HCT116 (cell line): ENCODE results near the gene CPLX3.

ENCODE experiments used
- CEBPB ChIP-seq: IDR thresholded peaks from 2 replicates; pipeline ENCODE4 v1.6.1; 2012; ENCODE audit warnings: low read depth
- ELF1 ChIP-seq: IDR thresholded peaks from 2 replicates; pipeline ENCODE4 v1.6.1; 2012; ENCODE audit warnings: low read depth, borderline replicate concordance
- EZH2 ChIP-seq: fragments of 200-600 bp; sonication (generic); IDR thresholded peaks from 2 replicates; pipeline ENCODE4 v1.6.1; 2017; ENCODE audit warnings: antibody characterized with exemption, mixed run types
- JUND ChIP-seq: IDR thresholded peaks from 2 replicates; pipeline ENCODE4 v1.6.1; 2012
- RAD21 ChIP-seq: IDR thresholded peaks from 2 replicates; pipeline ENCODE4 v1.6.1; 2012; ENCODE audit warnings: low read depth, mild to moderate bottlenecking
- SP1 ChIP-seq: IDR thresholded peaks from 2 replicates; pipeline ENCODE4 v1.6.1; 2012; ENCODE audit warnings: low read depth
- SRF ChIP-seq: IDR thresholded peaks from 2 replicates; pipeline ENCODE4 v1.6.1; 2012; ENCODE audit warnings: low read depth
- TF ChIP-seq, protein P1 (sequence below), 3 experiments: fragments of 200-600 bp in 1 of 3; sonication (generic) in 1 of 3; IDR thresholded peaks in 2 of 3; conservative IDR thresholded peaks in 1 of 3; 2 replicates each; pipeline ENCODE4 v1.5.1; 2012 to 2017; ENCODE audit warnings: low read depth in 2 of 3, low read length in 2 of 3, antibody characterized with exemption in 1 of 3, borderline replicate concordance in 1 of 3, control low read depth in 1 of 3, mild to moderate bottlenecking in 1 of 3, mixed read lengths in 1 of 3, mixed run types in 1 of 3, moderate library complexity in 1 of 3; ENCODE audit not compliant: insufficient read depth in 1 of 3
- TF ChIP-seq, protein P2 (sequence below): IDR thresholded peaks from 2 replicates; pipeline ENCODE4 v1.6.1; 2012; ENCODE audit warnings: low read depth

DNA sequence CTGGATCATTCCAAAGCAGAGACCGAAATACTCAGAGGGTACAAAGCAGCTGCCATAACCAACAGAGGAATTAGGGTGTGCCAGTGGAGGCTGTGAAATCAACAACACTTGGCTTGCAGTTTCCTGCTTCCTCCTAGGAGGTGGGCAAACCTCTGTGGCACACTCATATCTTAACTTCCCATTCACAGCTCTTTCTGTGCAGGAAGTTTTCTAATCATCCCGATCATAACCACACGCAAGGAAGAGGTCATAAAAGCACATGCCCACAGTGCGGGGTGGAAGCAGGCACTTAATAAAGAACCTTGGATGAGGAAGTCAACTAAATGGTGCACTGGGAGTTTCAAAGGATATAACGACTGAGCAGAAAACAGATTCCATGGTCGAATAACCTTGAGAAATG is 41.6 kb downstream of the CPLX3 start:
- TF ChIP-seq EZH2 (no peak), JUND (no peak), SP1 (no peak), RAD21 (no peak), CEBPB (no peak), SRF (no peak), ELF1 (no peak)
- TF ChIP-seq, protein P1, sequence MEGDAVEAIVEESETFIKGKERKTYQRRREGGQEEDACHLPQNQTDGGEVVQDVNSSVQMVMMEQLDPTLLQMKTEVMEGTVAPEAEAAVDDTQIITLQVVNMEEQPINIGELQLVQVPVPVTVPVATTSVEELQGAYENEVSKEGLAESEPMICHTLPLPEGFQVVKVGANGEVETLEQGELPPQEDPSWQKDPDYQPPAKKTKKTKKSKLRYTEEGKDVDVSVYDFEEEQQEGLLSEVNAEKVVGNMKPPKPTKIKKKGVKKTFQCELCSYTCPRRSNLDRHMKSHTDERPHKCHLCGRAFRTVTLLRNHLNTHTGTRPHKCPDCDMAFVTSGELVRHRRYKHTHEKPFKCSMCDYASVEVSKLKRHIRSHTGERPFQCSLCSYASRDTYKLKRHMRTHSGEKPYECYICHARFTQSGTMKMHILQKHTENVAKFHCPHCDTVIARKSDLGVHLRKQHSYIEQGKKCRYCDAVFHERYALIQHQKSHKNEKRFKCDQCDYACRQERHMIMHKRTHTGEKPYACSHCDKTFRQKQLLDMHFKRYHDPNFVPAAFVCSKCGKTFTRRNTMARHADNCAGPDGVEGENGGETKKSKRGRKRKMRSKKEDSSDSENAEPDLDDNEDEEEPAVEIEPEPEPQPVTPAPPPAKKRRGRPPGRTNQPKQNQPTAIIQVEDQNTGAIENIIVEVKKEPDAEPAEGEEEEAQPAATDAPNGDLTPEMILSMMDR (IDR thresholded peaks at IDR 0.05 in 2 of 3, conservative IDR thresholded peaks at IDR 0.05 in 1 of 3; ENCODE audit: borderline replicate concordance in 1 of 3, insufficient read depth in 1 of 3, low read depth in 2 of 3, low read length in 2 of 3): no peak
- TF ChIP-seq, protein P2, sequence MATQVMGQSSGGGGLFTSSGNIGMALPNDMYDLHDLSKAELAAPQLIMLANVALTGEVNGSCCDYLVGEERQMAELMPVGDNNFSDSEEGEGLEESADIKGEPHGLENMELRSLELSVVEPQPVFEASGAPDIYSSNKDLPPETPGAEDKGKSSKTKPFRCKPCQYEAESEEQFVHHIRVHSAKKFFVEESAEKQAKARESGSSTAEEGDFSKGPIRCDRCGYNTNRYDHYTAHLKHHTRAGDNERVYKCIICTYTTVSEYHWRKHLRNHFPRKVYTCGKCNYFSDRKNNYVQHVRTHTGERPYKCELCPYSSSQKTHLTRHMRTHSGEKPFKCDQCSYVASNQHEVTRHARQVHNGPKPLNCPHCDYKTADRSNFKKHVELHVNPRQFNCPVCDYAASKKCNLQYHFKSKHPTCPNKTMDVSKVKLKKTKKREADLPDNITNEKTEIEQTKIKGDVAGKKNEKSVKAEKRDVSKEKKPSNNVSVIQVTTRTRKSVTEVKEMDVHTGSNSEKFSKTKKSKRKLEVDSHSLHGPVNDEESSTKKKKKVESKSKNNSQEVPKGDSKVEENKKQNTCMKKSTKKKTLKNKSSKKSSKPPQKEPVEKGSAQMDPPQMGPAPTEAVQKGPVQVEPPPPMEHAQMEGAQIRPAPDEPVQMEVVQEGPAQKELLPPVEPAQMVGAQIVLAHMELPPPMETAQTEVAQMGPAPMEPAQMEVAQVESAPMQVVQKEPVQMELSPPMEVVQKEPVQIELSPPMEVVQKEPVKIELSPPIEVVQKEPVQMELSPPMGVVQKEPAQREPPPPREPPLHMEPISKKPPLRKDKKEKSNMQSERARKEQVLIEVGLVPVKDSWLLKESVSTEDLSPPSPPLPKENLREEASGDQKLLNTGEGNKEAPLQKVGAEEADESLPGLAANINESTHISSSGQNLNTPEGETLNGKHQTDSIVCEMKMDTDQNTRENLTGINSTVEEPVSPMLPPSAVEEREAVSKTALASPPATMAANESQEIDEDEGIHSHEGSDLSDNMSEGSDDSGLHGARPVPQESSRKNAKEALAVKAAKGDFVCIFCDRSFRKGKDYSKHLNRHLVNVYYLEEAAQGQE: no peak
